GM23248 (cell line): ENCODE data around the gene DPP3. TPM values are rescaled to one million over a fixed set of nuclear protein-coding genes. Genes with fewer than 3 reads are reported as not detected.

ENCODE experiments used
- DNase-seq: peaks from one replicate; pipeline ENCODE4 v3.0.0-alpha.2; 2015
- H2AFZ ChIP-seq: fragments of 200-600 bp; sonication (generic); 2 replicates; pipeline ENCODE4 v1.6.1; 2016; ENCODE audit warnings: antibody characterized with exemption
- H3F3A ChIP-seq: fragments of 200-600 bp; sonication (generic); 2 replicates; pipeline ENCODE4 v1.6.1; 2016; ENCODE audit warnings: mild to moderate bottlenecking, antibody characterized with exemption, mixed run types; ENCODE audit not compliant: insufficient read depth
- H3K27ac ChIP-seq: fragments of 200-600 bp; sonication (generic); 2 replicates; pipeline ENCODE4 v1.5.1; 2016; ENCODE audit warnings: mild to moderate bottlenecking
- H3K27me3 ChIP-seq: fragments of 200-600 bp; sonication (generic); replicated peaks from 2 replicates; pipeline ENCODE4 v1.6.1; 2016; ENCODE audit warnings: mild to moderate bottlenecking; ENCODE audit not compliant: insufficient read depth
- H3K36me3 ChIP-seq: fragments of 200-600 bp; sonication (generic); 2 replicates; pipeline ENCODE4 v1.6.1; 2016; ENCODE audit warnings: low read depth, mild to moderate bottlenecking
- H3K4me1 ChIP-seq: fragments of 200-600 bp; sonication (generic); 2 replicates; pipeline ENCODE4 v1.6.1; 2016; ENCODE audit warnings: mild to moderate bottlenecking; ENCODE audit not compliant: insufficient read depth
- H3K4me2 ChIP-seq: fragments of 200-600 bp; sonication (generic); one replicate; pipeline ENCODE4 v1.6.1; 2016; ENCODE audit warnings: mild to moderate bottlenecking; ENCODE audit not compliant: unreplicated experiment
- H3K4me3 ChIP-seq: fragments of 200-600 bp; sonication (generic); 2 replicates; pipeline ENCODE4 v1.5.1; 2016; ENCODE audit warnings: mild to moderate bottlenecking
- H3K79me2 ChIP-seq: fragments of 200-600 bp; sonication (generic); 2 replicates; pipeline ENCODE4 v1.6.1; 2016; ENCODE audit warnings: mild to moderate bottlenecking; ENCODE audit not compliant: insufficient read depth
- H3K9ac ChIP-seq: fragments of 200-600 bp; sonication (generic); 2 replicates; pipeline ENCODE4 v1.6.1; 2016; ENCODE audit warnings: mild to moderate bottlenecking
- H3K9me2 ChIP-seq: fragments of 200-600 bp; sonication (generic); 2 replicates; pipeline ENCODE4 v1.6.1; 2016; ENCODE audit warnings: mixed run types, mild to moderate bottlenecking, moderate library complexity; ENCODE audit not compliant: insufficient read depth
- H3K9me3 ChIP-seq: fragments of 200-600 bp; sonication (generic); one replicate; pipeline ENCODE4 v1.6.1; 2017; ENCODE audit warnings: low read depth
- H4K20me1 ChIP-seq: fragments of 200-600 bp; sonication (generic); 2 replicates; pipeline ENCODE4 v1.6.0; 2016; ENCODE audit not compliant: insufficient read depth
- EZH2 ChIP-seq: fragments of 200-600 bp; sonication (generic); IDR thresholded peaks from 2 replicates; pipeline ENCODE4 v1.6.1; 2018; ENCODE audit warnings: antibody characterized with exemption, mild to moderate bottlenecking; ENCODE audit not compliant: insufficient read depth, poor library complexity, severe bottlenecking
- EZH2phosphoT487 ChIP-seq: fragments of 200-600 bp; sonication (generic); IDR thresholded peaks from 2 replicates; pipeline ENCODE4 v1.6.1; 2018; ENCODE audit warnings: antibody characterized with exemption, moderate library complexity, mild to moderate bottlenecking, low read depth; ENCODE audit not compliant: insufficient read depth
- WGBS, 2 experiments: methylation state at CpG; one replicate each; pipeline ENCODE4 v1.1.6; 2015 to 2017; ENCODE audit warnings: low lambda C conversion rate in 2 of 2, low coverage in 1 of 2; ENCODE audit errors: missing lambda C conversion rate in 2 of 2; 5-methylcytosine and 5-hydroxymethylcytosine counted together
- in situ Hi-C: fragments of 300-500 bp; cut with MboI; formaldehyde crosslinking; loops from 2 replicates; pipeline ENCODE4 v1.15.0; 2020
- polyA plus RNA-seq: library from polyadenylated mRNA; unstranded; fragments of >200 nt; fragmentation: Nextera tagmentation; extraction: Ambion mirVana; gene quantifications from 2 replicates; pipeline ENCODE4 v1.2.1, GENCODE V29; 2016
- total RNA-seq: library from RNA; depleted of rRNA; stranded (reverse); fragments of >200 nt; shearing (Covaris generic); gene quantifications from 2 replicates; pipeline ENCODE4 v1.2.3, GENCODE V29; 2014

DPP3 gene
- total and polyA plus RNA-seq, 2 experiments from 2014 or later, result 34.7 to 50.8 TPM

DNA sequence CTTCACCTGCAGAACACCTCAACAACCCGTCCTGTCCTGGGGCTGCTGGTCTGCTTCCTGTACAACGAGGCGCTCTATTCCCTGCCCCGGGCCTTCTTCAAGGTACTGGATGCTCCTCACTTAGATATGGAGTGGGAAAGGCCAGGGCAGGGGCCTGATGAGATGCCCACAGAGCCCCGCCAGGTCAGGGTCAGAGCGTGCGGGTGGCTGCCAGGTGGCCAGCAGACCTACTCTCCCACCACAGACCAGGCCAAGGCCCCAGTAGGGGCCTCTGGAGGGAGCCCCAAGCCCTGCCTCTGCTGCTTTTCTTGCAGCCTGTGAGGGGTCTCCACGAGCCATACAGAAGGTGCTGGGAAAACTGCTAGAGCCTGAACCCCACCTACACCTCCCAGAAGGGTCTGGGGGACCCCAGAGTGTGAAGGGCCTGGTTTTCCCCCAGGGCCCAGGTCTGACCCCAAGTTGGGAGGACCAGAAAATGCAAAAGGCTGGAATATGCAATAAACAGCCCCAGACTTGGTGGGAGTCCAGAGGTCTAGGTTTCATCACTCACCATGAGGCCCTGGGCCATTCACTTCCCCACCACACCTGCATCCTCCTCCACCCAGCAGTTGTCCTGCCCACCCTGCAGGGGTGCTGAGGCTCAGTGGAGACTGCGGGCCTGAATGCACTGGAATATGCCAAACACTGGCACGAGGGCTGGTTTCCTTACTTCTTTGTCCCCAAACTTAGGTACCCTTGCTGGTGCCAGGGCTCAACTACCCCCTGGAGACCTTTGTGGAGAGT, 50.9 kb downstream of the DPP3 start:
- H4K20me1 ChIP-seq, result no peaks in the 10 kb centered on the region
- H3K36me3 ChIP-seq, result no peaks in the 10 kb centered on the region
- in situ Hi-C loops, result no loop called here
- no peak overlapping the region for H3K4me3 ChIP-seq
- no peaks in the 10 kb centered on the region for H3K4me1 ChIP-seq
- H3K9ac ChIP-seq, result no peak overlapping the region
- H3K79me2 ChIP-seq, result no peaks in the 10 kb centered on the region
- H3K27ac ChIP-seq, result no peak overlapping the region
- no peak overlapping the region for H3K4me2 ChIP-seq
- DNase-seq, result no peak
- no peak overlapping the region for H2AFZ ChIP-seq
- H3K27me3 ChIP-seq, result no peaks in the 10 kb centered on the region
- H3K9me2 ChIP-seq, result no peaks in the 10 kb centered on the region
- WGBS, 2 experiments, result 84 to 85% methylated on average over 10 of the region's 10 CpGs
- no peaks in the 10 kb centered on the region for H3F3A ChIP-seq
- TF ChIP-seq EZH2phosphoT487 (no peak), EZH2 (no peak)
- no peaks in the 10 kb centered on the region for H3K9me3 ChIP-seq

GRCh38 chr11:66531841-66532240, 51.6 kb downstream of the DPP3 start:
- no peak overlapping the region for H3K9ac ChIP-seq
- H4K20me1 ChIP-seq, result no peaks in the 10 kb centered on the region
- no peaks in the 10 kb centered on the region for H3K79me2 ChIP-seq
- H3K27me3 ChIP-seq, result no peaks in the 10 kb centered on the region
- H3K4me1 ChIP-seq, result no peaks in the 10 kb centered on the region
- H3K9me2 ChIP-seq, result no peaks in the 10 kb centered on the region
- H3F3A ChIP-seq, result no peaks in the 10 kb centered on the region
- H3K27ac ChIP-seq, result no peak overlapping the region
- no peak overlapping the region for H3K4me2 ChIP-seq
- no peaks in the 10 kb centered on the region for H3K9me3 ChIP-seq
- in situ Hi-C loops, result no loop called here
- H3K36me3 ChIP-seq, result no peaks in the 10 kb centered on the region
- no peak for DNase-seq
- no peak overlapping the region for H3K4me3 ChIP-seq
- 95% methylated on average over 11 of the region's 11 CpGs for WGBS, 2 experiments
- TF ChIP-seq EZH2, result no peak
- no peak for TF ChIP-seq EZH2phosphoT487
- H2AFZ ChIP-seq, result no peak overlapping the region

- DNase-seq, result no peak
Observed at GRCh38 chr11:66532784-66533183, 52.5 kb downstream of the DPP3 start.

DNA sequence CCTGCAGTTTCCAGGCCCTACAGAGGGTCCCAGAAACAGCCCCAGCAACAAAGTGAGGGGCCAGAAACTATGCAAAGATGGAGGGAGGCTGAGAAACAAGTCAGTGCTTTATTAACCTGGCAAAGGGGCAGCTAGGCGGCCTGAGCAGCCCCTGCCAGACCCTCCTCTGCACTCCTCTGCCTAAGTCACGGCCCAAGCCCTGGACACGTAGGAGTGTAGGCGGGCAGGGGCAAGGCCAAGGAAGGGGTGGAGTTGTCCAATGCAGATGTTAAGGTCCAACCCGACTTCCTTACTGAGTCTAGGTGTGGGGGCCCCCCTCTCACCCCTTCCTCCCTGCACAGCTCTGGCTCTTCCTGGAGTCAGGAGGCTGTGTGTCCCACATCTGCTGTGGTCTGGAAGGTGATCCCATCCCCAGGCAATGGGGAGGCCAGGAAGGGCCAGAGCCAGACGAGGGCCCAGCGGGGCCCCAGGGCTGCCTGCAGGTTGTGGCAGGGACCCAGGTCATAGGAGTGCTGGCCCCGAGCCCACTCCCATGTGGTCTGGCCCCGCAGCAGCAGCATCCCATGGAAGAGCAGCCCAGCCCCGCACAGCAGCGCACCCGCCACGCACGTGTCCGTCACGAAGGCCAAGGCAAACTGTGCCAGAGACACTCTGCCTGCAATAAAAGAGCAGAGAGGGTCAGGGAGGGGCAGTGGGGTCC, 59.1 kb downstream of the DPP3 start:
- no peak overlapping the region for H3K27ac ChIP-seq
- WGBS, 2 experiments, result 87 to 92% methylated on average over 13 to 14 of the region's 16 CpGs

More at GRCh38 chr11:66532784-66533183, 52.5 kb downstream of the DPP3 start:
- Histone ChIP-seq H3K4me1 (no peaks in the 10 kb centered on the region), H3K9me2 (no peaks in the 10 kb centered on the region), H3K4me3 (no peak overlapping the region), H3K9me3 (no peaks in the 10 kb centered on the region), H3K27me3 (no peaks in the 10 kb centered on the region), H3K27ac (no peak overlapping the region), H3K9ac (no peak overlapping the region), H4K20me1 (no peaks in the 10 kb centered on the region), H3F3A (no peaks in the 10 kb centered on the region), H3K36me3 (no peaks in the 10 kb centered on the region), H3K4me2 (no peak overlapping the region), H2AFZ (no peak overlapping the region), H3K79me2 (no peaks in the 10 kb centered on the region)
- TF ChIP-seq EZH2 (no peak), EZH2phosphoT487 (no peak)
- in situ Hi-C loops, result no loop called here
- 83 to 88% methylated on average over 6 of the region's 6 CpGs for WGBS, 2 experiments

More for the DNA sequence above, 59.1 kb downstream of the DPP3 start:
- TF ChIP-seq EZH2 (no peak), EZH2phosphoT487 (no peak)
- no peaks in the 10 kb centered on the region for H3F3A ChIP-seq
- no peaks in the 10 kb centered on the region for H3K36me3 ChIP-seq
- H3K9ac ChIP-seq, result no peak overlapping the region
- H3K4me2 ChIP-seq, result no peak overlapping the region
- no peaks in the 10 kb centered on the region for H3K27me3 ChIP-seq
- H3K4me1 ChIP-seq, result peaks cover 8% of the 10 kb centered on the region; the same call in 1 of the 2 replicates
- H3K9me3 ChIP-seq, result no peaks in the 10 kb centered on the region
- in situ Hi-C loops, result no loop called here
- no peaks in the 10 kb centered on the region for H4K20me1 ChIP-seq
- H3K4me3 ChIP-seq, result no peak overlapping the region
- no peak overlapping the region for H2AFZ ChIP-seq
- no peaks in the 10 kb centered on the region for H3K9me2 ChIP-seq
- no peaks in the 10 kb centered on the region for H3K79me2 ChIP-seq
- no peak for DNase-seq
